KG1 (cell line): ENCODE measurements around the gene E2F4.

ENCODE experiments used
- DNase-seq: peaks from one replicate; lab custom pipeline; 2025; lab: John Stamatoyannopoulos, UW

The E2F4 gene, protein sequence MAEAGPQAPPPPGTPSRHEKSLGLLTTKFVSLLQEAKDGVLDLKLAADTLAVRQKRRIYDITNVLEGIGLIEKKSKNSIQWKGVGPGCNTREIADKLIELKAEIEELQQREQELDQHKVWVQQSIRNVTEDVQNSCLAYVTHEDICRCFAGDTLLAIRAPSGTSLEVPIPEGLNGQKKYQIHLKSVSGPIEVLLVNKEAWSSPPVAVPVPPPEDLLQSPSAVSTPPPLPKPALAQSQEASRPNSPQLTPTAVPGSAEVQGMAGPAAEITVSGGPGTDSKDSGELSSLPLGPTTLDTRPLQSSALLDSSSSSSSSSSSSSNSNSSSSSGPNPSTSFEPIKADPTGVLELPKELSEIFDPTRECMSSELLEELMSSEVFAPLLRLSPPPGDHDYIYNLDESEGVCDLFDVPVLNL

GRCh38 chr16:67191995-67192681 lies at the start of gene E2F4:
Gene E2F4, plus strand, starts transcription at chr16:67192155. Its CDS starts 73 bp downstream, at chr16:67192228.
- peak; percentile 86 for DNase-seq

- no peak for DNase-seq
These were observed 49.6 kb upstream of the E2F4 start for GRCh38 chr16:67142342-67142741.

- DNase-seq: no peak
These were observed 47.0 kb upstream of the E2F4 start for GRCh38 chr16:67144943-67145342.

GRCh38 chr16:67145746-67146145 lies 46.2 kb upstream of the E2F4 start:
- no peak for DNase-seq

- no peak for DNase-seq
These were observed 45.2 kb upstream of the E2F4 start for GRCh38 chr16:67146523-67147357.

DNA sequence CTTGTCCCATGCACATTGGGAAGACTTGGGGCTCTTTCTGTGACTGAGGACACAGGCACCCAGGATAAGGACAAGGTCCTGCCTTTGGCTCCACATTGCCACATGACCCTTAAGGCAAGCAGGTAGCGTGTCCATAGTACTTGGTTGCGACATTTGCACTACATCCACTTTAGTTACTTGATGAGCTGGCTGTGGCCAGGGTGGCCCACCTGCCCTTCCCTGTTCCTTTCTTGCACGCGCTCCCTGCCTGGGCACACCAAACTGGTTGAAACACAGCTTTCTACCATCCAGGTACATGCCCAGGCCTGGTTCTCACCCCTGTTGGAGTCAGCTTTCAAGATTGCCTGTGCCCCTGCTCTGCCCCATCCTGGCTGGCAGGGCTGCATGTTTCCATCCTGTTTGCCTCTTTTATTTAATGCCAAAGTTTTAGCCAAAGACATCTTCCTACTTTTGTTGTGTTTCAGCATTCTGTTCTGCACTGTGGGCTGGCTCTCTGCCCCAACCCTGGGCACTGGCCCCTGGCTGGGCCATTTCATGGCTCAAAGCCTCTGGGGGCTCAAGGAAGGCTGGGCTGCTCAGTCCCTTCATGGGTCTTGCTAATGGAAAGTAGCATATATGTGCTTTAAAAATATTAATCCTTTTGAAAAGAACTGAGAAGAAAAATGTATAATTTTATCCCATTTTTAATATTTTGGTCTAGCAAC lies 44.4 kb upstream of the E2F4 start:
- no peak for DNase-seq

DNA sequence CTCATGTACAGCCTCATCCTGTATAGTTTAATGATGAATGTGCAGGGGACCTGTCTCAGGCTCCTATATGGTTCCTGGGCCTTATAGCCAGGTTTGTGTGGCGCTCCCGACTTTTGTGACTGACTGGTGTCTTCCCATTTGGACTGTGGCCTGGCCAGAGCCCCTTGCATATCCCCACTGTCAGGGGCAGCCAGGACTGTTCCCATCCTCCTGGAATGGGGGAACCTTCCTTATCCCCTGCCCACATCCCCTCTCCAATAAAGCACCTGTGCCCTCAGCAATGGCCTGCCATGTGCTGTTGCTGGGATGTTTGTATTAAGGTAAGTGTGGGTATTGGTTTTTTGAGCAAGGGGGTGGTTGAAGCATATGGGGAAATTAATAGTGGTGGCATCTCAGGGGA lies 43.7 kb upstream of the E2F4 start:
- DNase-seq: no peak

DNA sequence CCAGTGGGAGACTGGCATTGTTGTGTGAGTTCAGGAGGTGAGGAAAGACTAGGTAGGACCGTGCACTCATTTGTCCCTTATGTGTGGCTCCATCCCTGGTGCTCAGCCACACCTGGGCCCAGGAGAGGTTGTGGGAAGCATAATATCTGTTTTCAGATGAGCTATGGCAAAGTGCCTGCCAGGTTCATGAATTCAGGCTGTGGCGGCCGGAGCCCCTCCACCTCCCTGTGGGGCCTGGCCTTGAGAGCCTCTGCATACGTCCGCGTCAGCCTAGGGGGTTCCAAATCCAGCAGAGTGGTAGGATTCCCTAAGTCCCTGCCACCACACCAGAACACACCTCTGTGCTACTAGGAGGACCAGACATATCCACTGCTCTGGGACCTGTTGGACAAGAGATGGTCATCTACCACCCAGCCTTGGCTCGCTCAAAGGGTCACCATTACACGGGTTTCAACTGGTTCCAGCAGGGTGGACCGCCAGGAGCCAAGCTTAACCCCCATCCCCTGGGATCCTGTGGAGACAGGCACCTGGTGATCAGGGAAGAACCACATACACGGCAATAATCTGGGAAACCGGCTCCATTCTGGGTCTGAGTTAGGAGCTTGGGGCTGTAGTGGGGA lies 43.2 kb upstream of the E2F4 start:
- no peak for DNase-seq

- no peak for DNase-seq
These were observed 42.5 kb upstream of the E2F4 start for GRCh38 chr16:67149276-67150046.

GRCh38 chr16:67150047-67150832 lies 41.7 kb upstream of the E2F4 start:
- no peak for DNase-seq

- no peak for DNase-seq
These were observed 41.0 kb upstream of the E2F4 start, which contains the start of gene B3GNT9 for GRCh38 chr16:67150833-67151396. Gene B3GNT9, minus strand, starts transcription at chr16:67150998. Its CDS starts 513 bp downstream, at chr16:67150485.

- no peak for DNase-seq
These were observed 40.4 kb upstream of the E2F4 start for GRCh38 chr16:67151431-67152097.

DNA sequence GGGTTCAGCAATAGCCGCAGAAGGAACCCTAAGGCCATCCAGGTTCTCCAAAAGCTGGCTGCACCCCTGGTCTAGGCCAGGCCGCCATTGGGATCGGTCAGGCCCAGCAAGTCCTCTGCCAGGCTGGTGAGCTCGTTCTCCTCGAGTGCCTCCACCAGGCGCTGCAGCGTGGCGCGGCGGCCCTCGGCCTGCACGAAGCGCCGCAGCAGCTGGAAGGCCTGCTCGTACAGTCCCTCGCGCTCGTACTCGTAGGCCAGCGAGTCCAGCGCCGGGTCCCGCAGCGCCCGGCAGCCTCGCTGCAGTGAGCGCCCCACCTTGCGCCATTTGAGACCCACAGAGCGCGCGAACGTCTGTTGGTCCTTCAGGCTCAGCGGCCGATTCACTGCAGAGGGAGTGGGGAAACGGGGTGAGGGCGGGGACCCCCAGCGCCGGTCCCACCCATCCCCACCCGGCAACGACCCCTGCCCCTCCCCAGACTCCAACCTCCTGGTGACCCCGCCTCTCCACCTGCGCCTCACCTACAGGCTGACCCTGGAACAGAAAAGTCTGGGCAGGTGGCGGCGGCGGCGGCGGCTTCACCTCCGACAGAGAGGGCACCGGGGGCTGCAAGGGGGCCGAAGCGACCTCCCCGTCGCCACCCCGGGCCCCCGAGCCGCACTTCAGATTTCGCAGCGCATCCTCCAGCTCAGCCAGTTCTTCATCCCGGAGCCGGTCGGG lies 37.2 kb upstream of the E2F4 start:
- DNase-seq: no peak

DNA sequence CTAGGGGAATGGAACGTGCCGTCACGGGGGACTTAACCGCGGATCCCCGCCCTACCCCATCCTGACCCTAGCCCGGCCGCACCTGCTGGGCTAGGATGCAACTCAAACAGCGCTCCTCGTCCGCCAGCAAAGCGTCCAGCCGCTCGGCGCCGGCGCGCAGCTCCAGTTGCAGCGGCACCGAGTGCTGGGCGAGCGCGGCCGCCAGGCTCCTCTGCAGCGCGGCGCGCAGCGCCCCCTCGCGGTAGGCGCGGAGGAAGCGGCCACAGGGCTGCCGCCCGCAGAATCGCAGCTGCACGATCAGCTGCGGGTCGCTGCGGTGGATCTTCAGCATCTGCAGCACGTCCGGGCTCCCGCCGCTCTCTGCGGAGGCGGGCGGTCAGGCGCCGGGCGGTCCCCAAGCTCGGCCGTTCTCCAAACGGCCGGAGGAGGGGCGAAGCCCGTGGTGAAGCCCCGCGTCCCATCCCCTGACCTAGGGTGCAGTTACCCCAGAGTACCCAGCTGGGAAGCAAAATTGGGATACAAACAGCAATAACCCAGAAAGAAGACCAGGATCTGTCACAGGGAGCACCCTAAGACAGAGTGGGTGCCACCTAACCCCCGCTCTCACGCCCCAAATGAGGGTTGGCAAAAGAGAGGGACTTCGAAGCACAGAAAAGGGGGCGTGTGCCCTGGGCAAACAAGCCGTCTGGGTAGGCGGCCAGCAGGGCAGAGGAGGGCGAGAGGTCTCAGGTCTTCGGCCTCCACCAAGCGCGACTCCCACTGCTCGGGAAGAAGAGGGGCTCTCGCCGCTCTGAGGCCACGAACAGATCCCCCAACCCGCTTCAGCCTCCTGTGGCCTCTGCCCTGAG lies 36.4 kb upstream of the E2F4 start:
- DNase-seq: peak; percentile 33

- DNase-seq: no peak
These were observed 35.7 kb upstream of the E2F4 start for GRCh38 chr16:67156143-67156844.

GRCh38 chr16:67157106-67157748 lies 34.7 kb upstream of the E2F4 start:
- no peak for DNase-seq
